OCI-LY1 (cell line): ENCODE results near the gene RALGDS.

Experiments
- H2AFZ ChIP-seq: fragments of 200-600 bp; sonication (generic), shearing (Covaris generic); 2 replicates; pipeline ENCODE4 v1.6.0; 2014; ENCODE audit warnings: antibody characterized with exemption, mild to moderate bottlenecking, low read length
- H3F3A ChIP-seq: fragments of 200-600 bp; sonication (generic), shearing (Covaris generic); 2 replicates; pipeline ENCODE4 v1.6.0; 2014; ENCODE audit warnings: mild to moderate bottlenecking, antibody characterized with exemption, low read length, moderate library complexity; ENCODE audit not compliant: insufficient read depth
- H3K27ac ChIP-seq: fragments of 200-600 bp; sonication (generic); 2 replicates; pipeline ENCODE4 v1.5.1; 2014; ENCODE audit warnings: low read length, mixed run types, mild to moderate bottlenecking, low read depth; ENCODE audit not compliant: poor library complexity, severe bottlenecking
- H3K27me3 ChIP-seq: fragments of 200-600 bp; sonication (generic); 2 replicates; pipeline ENCODE4 v1.6.0; 2014; ENCODE audit warnings: antibody characterized with exemption, mild to moderate bottlenecking, low read length, moderate library complexity; ENCODE audit not compliant: insufficient read depth
- H3K36me3 ChIP-seq: fragments of 200-600 bp; sonication (generic); 2 replicates; pipeline ENCODE4 v1.6.1; 2014; ENCODE audit warnings: mild to moderate bottlenecking, antibody characterized with exemption, low read length, moderate library complexity, mixed read lengths; ENCODE audit not compliant: insufficient read depth
- H3K4me1 ChIP-seq: fragments of 200-600 bp; sonication (generic); 2 replicates; pipeline ENCODE4 v1.5.1; 2014; ENCODE audit warnings: mild to moderate bottlenecking, low read length, moderate library complexity; ENCODE audit not compliant: insufficient read depth, severe bottlenecking
- H3K4me2 ChIP-seq: fragments of 200-600 bp; sonication (generic), shearing (Covaris generic); 2 replicates; pipeline ENCODE4 v1.6.1; 2014; ENCODE audit warnings: low read length
- H3K4me3 ChIP-seq: fragments of 200-600 bp; sonication (generic); 2 replicates; pipeline ENCODE4 v1.5.1; 2014; ENCODE audit warnings: low read length, low read depth, mild to moderate bottlenecking, mixed read lengths; ENCODE audit not compliant: poor library complexity, severe bottlenecking
- H3K79me2 ChIP-seq: fragments of 200-600 bp; shearing (Covaris generic); 2 replicates; pipeline ENCODE4 v1.6.1; 2016; ENCODE audit warnings: mixed run types, low read length, mixed read lengths; ENCODE audit not compliant: insufficient read depth
- H3K9ac ChIP-seq: fragments of 200-600 bp; sonication (generic), shearing (Covaris generic); 2 replicates; pipeline ENCODE4 v1.6.1; 2014; ENCODE audit warnings: mild to moderate bottlenecking, low read length, mixed read lengths
- H3K9me2 ChIP-seq: fragments of 200-600 bp; sonication (generic), shearing (Covaris generic); 2 replicates; pipeline ENCODE4 v1.6.1; 2014; ENCODE audit warnings: low read depth, mild to moderate bottlenecking, low read length, mixed read lengths
- H3K9me3 ChIP-seq: fragments of 200-600 bp; shearing (Covaris generic); 2 replicates; pipeline ENCODE4 v1.6.1; 2014; ENCODE audit warnings: low read length, mixed read lengths
- H4K20me1 ChIP-seq: fragments of 200-600 bp; sonication (generic), shearing (Covaris generic); 2 replicates; pipeline ENCODE4 v1.6.0; 2016; ENCODE audit warnings: mild to moderate bottlenecking, low read length; ENCODE audit not compliant: insufficient read depth
- CTCF ChIP-seq: fragments of 200-600 bp; sonication (generic), shearing (Covaris generic); IDR thresholded peaks from 2 replicates; pipeline ENCODE4 v1.5.1; 2017; ENCODE audit warnings: mild to moderate bottlenecking, antibody characterized with exemption, low read length, moderate library complexity, mixed read lengths
- EZH2 ChIP-seq: fragments of 200-600 bp; sonication (generic), shearing (Covaris generic); IDR thresholded peaks from 2 replicates; pipeline ENCODE4 v1.8.0; 2017; ENCODE audit warnings: borderline replicate concordance, mixed run types, mild to moderate bottlenecking, antibody characterized with exemption, low read length, moderate library complexity, mixed read lengths

The RALGDS gene

GRCh38 chr9:133168432-133168831, 47.4 kb upstream of the RALGDS start:
- Histone ChIP-seq H3K36me3 (no peaks in the 10 kb centered on the region), H3K79me2 (no peaks in the 10 kb centered on the region), H3K4me2 (no peak overlapping the region), H3K27me3 (peaks cover 5% of the 10 kb centered on the region; the same call in 1 of the 2 replicates), H3F3A (no peaks in the 10 kb centered on the region), H4K20me1 (no peaks in the 10 kb centered on the region), H3K4me1 (peaks cover 22% of the 10 kb centered on the region), H3K9me3 (no peaks in the 10 kb centered on the region), H2AFZ (no peak overlapping the region), H3K4me3 (no peak overlapping the region), H3K9me2 (no peaks in the 10 kb centered on the region), H3K27ac (no peak overlapping the region), H3K9ac (no peak overlapping the region)
- TF ChIP-seq CTCF: no peak
- TF ChIP-seq EZH2: no peak

- H3K4me3 ChIP-seq: no peak overlapping the region
- H3K79me2 ChIP-seq: no peaks in the 10 kb centered on the region
- H3K27ac ChIP-seq: no peak overlapping the region
- no peak overlapping the region for H3K9ac ChIP-seq
- H4K20me1 ChIP-seq: no peaks in the 10 kb centered on the region
- H3K36me3 ChIP-seq: no peaks in the 10 kb centered on the region
- H3K9me2 ChIP-seq: no peaks in the 10 kb centered on the region
- TF ChIP-seq EZH2: no peak
- TF ChIP-seq CTCF: no peak
- H3K4me1 ChIP-seq: peaks cover 23% of the 10 kb centered on the region
- peaks cover 5% of the 10 kb centered on the region; the same call in 1 of the 2 replicates for H3K27me3 ChIP-seq
- no peak overlapping the region for H3K4me2 ChIP-seq
- no peaks in the 10 kb centered on the region for H3F3A ChIP-seq
- no peak overlapping the region for H2AFZ ChIP-seq
- no peaks in the 10 kb centered on the region for H3K9me3 ChIP-seq
Measured at GRCh38 chr9:133167769-133168168, 46.7 kb upstream of the RALGDS start.

- Histone ChIP-seq H3F3A (no peaks in the 10 kb centered on the region), H3K9ac (no peak overlapping the region), H4K20me1 (no peaks in the 10 kb centered on the region), H3K36me3 (no peaks in the 10 kb centered on the region), H3K79me2 (no peaks in the 10 kb centered on the region), H2AFZ (no peak overlapping the region), H3K27me3 (peaks cover 5% of the 10 kb centered on the region; the same call in 1 of the 2 replicates), H3K9me3 (no peaks in the 10 kb centered on the region), H3K4me1 (peaks cover 23% of the 10 kb centered on the region), H3K27ac (no peak overlapping the region), H3K4me3 (no peak overlapping the region), H3K4me2 (no peak overlapping the region), H3K9me2 (no peaks in the 10 kb centered on the region)
- no peak for TF ChIP-seq EZH2
- no peak for TF ChIP-seq CTCF
Measured at GRCh38 chr9:133167096-133167730, 46.2 kb upstream of the RALGDS start.
